ENCODE results near the gene LIMK2.
"Not testable (repeated sequence)": the region's sequence is repeated elsewhere in the genome, so short reads cannot be mapped to it uniquely, and the experiment has no call there.

Gene LIMK2

DNA sequence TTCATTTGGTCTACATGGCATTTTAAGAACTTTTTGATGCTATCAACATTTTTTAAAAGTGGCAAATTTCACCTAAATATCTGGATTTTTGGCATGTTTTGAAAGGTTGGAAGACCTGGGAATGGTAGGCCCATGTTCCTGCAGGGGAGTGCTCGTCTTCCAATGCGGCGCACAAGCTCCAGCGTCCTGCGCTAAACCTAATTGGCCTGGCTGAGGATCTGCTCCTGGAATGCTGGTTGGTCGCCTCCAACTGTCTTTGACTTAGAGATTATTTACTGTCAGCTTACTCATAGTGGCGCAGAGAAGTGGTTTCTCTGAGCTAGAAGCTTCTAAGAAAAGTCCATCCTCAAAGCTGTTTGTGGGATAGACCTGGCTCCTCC, 626 bp upstream of the LIMK2 start:
- DNase-seq (ENCODE audit: low read depth) = no peak

DNA sequence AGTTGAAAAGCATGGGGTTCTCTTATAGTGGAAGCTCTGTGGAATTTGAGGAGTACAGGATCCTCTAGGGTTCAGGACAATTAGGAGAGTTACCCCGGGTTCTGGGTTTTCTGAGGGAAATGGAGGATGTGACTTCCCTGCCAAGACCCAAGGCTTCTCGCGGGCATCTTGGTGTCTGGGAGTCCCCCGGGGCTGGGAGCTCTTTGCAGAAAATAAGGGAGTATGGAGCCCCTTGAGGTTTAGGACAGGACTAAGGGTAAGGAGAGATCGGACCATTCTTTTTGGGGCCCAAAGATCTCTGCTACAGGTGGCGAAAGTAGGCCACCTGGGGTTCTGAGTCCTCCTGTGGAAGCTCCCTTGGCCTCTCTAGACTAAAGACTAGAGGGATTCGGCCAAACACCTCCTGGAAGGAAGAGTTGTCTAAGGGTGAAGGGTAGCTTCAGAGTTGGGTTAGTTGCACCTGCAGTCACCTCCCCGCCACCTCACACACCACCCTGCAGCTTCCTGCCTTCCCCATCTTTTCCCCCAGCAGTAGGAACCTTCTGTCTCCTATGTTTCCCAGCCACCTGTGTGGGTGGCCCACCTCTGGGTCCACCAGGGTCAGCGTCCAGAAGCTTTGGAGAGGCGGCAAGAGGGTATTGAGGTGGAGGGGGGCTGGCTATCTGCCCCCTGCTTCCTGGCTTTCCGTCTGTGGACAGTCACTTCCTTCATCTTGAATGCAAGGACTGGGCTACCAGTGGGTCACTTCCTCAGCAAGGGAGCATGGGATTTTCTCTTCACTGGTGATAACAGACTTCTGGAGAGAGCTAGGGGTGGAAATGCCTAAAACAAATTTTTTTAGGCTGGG, 908 bp downstream of the LIMK2 start:
- no peak for DNase-seq (ENCODE audit: low read depth)

GRCh38 chr22:31215018-31215535, 3.0 kb downstream of the LIMK2 start:
- no peak for DNase-seq (ENCODE audit: low read depth)

DNA sequence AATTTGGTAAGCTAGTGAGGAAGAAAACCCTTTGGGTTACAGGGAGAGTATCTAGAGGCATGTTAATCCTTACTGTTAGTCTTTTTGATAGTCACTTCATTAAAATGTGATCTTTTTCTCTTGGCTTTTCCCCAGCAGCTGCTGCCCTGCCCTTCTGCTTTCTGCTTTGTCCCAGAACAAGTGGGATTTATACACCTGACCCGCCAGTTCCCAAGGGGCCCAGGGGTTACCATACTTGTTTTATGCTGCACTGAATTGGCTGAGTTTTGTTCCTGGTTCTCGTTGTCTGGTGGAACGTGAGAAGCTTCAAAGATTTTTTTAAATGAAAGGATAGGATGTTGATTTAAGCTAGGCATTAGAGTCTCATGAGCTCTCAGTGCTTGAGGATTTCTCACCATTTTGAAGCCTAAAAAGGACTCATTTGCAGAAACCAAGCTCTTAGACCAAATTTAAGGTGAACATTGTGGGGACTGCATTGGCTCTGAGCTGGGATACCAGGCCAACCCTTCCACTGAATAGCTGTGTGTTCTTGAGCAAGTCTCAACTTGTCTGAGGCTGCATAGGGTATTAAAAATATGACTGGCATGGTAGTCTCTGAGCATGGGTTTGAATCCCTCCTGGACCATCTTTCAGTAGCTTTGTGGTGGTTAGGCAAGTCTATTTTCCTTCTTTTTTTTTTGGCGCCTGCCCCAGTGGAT, 6.6 kb downstream of the LIMK2 start:
- no peak for DNase-seq (ENCODE audit: low read depth)

DNA sequence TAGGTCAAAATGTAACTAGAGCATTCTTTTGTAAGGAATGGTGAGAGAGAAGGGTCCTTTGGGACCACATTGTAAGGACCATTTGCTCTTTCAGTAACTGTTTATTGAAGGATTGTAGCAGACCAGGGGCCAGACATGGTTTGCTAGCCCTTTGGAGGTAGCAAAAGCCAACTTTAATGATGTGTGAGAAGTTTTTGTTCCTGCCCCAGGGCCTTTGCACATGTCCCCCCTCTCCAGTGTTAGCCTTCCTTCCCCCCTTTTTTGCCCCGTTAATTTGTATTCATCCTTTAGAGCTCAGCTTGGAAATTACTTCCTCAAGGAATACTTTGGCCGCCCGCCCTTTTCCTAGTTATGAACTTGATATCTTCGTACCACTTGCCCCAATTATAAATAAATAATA, 9.0 kb downstream of the LIMK2 start:
- DNase-seq (ENCODE audit: low read depth) = no peak

DNA sequence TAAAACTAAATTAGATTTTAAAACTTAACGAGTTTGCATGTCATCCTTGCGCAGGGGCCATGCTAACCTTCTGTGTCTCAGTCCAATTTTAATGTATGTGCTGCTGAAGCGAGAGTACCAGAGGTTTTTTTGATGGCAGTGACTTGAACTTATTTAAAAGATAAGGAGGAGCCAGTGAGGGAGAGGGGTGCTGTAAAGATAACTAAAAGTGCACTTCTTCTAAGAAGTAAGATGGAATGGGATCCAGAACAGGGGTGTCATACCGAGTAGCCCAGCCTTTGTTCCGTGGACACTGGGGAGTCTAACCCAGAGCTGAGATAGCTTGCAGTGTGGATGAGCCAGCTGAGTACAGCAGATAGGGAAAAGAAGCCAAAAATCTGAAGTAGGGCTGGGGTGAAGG, 10.6 kb downstream of the LIMK2 start:
- no peak for DNase-seq (ENCODE audit: low read depth)

GRCh38 chr22:31223786-31224191, 11.7 kb downstream of the LIMK2 start:
- DNase-seq (ENCODE audit: low read depth) = no peak

GRCh38 chr22:31224691-31225090, 12.6 kb downstream of the LIMK2 start:
- not testable (repeated sequence) for DNase-seq (ENCODE audit: low read depth)

DNA sequence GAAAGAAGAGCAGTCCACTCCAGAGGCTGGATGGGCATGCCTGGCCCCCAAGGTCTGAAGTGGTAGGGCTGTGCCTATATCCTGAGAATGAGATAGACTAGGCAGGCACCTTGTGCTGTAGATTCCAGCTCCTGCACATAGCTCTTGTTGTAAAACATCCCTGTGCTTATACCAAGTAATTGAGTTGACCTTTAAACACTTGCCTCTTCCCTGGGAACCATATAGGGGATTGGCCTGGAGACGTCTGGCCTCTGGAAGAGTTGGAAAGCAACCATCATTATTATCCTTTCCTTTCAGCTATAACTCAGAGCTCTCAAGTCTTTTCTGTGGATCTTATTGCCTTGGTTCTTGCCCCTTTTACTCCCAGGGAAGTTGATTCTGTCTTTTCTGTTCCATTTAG, 15.1 kb downstream of the LIMK2 start:
- DNase-seq (ENCODE audit: low read depth) = no peak

DNA sequence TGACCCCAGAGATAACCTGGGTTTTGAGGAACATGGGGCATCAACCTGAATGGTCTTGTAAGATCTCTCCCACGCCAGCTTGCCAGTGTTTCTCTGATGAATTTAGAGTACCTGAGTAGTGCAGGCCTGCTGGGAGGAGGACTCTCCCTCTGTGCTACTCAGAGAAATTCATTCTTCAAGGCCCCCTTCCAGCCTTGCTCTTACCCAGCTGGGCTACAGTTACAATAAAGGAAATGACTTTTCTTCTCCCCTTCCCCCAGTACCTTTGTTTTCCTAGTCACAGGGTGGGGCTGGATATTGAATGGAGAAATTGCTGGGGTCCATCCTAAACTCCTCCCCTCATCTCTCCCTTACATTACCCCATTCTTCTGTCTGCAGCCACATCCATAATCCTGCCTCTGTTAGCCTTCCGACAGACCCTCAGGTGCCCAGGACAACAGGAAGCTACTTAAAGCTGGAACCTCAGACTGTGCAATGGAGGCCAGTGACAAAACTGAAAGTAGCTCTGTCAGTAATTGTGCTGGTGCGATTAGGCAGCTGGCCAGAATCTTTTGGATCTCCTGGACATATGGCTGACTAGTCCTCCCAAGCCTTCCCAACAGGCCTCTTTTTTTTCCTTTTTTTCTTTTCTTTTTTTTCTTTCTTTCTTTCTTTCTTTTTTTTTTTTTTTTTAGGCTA, 17.4 kb downstream of the LIMK2 start:
- DNase-seq (ENCODE audit: low read depth) = no peak

DNA sequence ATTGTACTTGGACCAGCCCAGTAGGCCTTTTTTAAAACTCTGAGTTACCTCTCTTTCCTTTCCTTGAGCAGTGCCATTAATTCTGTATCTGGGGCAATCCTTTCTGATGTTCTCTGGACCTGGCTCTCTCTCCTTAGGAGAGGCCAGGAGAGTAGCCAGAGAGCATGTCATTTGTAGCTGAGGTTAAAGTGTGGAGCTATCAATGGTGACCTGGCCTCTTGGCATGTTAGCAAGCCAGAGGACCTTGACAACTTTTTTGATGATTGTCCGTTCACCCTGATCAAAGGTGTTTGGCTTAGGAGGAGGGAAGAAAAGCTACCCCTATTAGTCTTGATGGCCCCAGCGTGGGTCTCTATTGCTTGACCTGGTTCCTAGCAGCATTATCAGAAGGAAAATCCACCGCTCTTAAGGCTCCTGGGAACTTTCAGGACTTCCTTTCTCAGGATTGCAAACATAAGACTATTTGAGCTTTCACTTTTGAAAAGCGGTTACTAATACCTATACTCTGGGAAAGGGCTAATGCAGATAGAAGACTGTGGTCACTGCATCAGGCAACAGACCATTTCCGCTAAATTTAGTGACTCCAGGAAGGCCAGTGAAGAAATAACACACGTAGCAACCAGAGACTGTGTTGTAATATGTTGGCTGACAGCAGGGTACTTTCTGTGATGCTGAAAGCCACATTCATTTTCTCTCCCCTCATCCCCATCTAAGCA, 18.2 kb downstream of the LIMK2 start:
- DNase-seq (ENCODE audit: low read depth) = no peak

DNA sequence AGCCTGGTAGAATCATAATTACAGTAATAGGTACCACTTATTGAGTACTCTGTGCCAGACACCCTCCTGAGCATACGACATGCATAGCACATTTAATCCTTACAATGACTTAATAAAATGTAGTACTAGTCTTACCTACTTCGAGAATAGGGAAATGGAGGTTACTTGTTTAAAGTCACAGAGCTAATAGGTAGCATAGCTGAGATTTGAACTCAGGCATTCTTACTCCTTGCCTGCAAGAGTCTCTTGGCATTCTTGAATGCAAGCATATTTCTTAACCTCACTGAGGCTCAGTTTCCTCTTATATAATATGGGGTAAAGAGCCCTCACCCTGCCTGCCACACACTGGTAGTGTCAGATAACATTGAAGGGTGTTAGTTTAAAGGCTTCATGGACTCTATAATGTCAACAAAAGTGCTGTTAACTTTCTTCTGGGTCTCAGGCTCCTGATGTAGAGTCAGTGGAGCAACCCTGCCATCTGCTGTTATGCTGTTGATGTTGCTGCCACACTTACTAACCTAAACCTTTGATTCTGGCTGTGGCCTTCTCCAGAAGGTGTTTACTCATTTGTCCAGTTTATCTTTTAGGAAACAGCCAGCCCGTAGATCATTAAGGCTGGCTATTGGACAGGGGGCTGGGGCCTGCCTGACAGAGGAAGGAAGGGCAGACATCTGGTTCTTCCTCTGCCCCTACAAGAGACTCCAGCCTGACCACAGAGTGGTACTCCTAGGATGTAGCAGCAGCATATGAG, 18.9 kb downstream of the LIMK2 start:
- peak; percentile 37 for DNase-seq (ENCODE audit: low read depth)

DNA sequence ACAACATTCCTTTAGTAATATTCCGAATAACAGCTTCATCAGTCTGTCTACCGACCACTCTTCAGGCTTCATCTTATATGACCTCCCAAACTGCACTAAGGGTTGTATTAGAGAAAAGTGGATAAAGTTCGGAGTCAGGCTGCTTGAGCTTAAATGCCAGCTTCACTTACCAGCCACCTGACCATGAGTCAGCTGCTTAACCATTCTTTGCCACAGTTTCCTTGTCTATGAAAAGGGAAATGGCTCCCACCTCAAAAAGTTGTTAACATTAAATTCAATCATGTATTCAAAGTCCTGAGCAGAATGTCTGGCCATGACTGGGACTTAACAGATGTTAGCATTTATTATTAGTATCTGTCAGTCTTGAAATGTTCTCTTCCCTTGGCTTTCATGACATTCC, 20.9 kb downstream of the LIMK2 start:
- DNase-seq (ENCODE audit: low read depth) = no peak

DNA sequence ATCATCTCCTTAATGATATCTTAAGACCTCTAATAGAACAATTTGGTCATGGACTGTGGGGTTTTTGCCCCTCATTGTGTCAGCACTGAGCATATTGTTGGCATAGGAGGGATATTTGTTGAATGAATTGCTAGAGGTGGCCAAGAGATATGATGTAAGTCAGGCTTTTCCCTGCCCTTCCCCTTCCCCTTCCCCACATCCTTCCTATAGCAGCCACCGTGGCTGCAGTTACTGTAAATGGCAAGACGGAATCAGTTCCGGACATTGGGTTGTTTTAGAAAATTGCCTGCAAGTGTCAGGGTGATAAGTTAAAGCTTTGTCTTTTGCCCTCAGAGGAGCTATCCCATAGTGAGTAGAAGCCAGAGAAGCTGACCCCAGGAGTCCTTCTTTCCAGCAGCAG, 23.0 kb downstream of the LIMK2 start:
- no peak for DNase-seq (ENCODE audit: low read depth)

- not testable (repeated sequence) for DNase-seq (ENCODE audit: low read depth)
These were observed 23.9 kb downstream of the LIMK2 start for GRCh38 chr22:31236044-31236443.

DNA sequence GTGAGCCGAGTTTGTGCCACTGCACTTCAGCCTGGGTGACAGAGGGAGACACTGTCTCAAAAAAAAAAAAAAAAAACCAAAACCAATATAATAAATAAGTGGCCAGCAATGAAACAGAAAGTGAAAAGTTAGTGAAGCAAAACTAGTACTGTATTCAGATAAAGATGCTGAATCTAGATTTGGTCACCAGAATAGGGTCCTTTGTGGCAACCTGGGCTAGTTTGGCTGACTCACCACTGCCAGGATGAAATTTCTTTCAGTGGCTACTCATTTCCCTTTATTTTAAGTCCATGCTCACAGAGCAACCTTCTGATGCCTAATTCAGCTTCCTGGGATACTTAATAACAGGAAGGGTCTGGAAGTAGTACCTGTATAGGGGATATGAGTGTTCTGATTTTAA, 26.0 kb downstream of the LIMK2 start:
- no peak for DNase-seq (ENCODE audit: low read depth)

DNA sequence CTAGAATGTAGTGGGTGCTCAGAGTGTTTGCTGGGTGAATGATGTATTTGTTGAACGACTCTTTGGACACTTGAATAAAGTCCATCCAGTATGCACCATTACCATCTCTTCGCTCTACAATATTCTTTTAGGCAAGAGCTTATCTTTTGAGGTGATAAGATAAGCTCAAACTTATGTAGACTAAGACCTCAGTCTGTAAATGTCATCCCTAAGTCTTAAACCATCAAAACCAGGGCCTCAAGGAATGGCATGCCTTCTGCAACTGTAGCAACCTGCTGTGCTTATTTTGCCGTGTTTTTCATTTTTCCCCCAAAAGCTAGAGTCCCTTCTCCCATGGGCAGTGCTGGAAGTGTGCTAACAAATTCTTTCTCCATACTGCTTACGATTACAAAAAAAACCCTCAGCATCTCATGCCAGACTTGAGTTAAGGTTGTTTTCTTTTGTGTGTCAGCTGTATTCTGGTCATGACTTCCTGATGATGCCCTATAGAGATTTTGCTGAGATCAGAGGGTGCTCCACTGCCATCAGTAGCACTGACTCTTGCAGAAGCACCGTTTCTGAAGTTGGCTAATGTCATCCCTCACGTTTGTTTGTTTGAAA, 27.8 kb downstream of the LIMK2 start:
- no peak for DNase-seq (ENCODE audit: low read depth)

DNA sequence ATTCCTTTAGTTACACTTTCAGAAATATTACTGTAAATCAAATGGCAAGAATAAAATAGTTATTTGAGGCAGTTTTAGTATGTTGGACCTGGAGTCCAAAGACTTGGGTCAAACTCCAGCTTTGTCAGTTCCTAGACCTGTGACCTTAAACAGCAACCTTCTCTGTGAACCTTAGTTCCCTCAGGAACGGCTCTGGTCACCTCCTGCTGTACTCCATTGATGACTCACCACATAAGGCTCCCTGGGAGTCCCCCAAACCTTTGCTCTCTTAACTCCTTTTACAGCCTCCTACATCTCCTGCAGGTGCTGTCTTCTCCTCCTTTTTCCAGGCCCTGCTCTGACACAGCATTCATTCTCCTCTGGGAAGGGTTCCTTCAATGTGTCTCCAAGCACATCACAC, 29.1 kb downstream of the LIMK2 start:
- no peak for DNase-seq (ENCODE audit: low read depth)

- DNase-seq (ENCODE audit: low read depth) = no peak
These were observed 29.8 kb downstream of the LIMK2 start for GRCh38 chr22:31241936-31242335.

GRCh38 chr22:31243339-31244045, 31.4 kb downstream of the LIMK2 start:
- DNase-seq (ENCODE audit: low read depth) = no peak

Data from T-helper 22 cell (primary cell).